Right lobe of liver (tissue), 6 donors: ENCODE measurements around the gene ZNF581. TPM values are rescaled to one million over a fixed set of nuclear protein-coding genes. Genes with fewer than 3 reads are reported as not detected.

ENCODE experiments used
- ATAC-seq, 4 donors: fragments of 200-7000 bp; cut with Tn5 transposase; one replicate each; pipeline ENCODE4 v1.9.1; 2020; ENCODE audit warnings: mild to moderate bottlenecking in 4 of 4, moderate library complexity in 4 of 4
- DNase-seq, 3 donors: peaks; one replicate each; pipeline ENCODE4 v3.0.0-alpha.2; 2020
- H3K27ac ChIP-seq, 3 donors: fragments of 200-600 bp; one replicate each; pipeline ENCODE4 v1.8.0; 2022
- H3K27me3 ChIP-seq, 2 donors: fragments of 200-600 bp; one replicate each; pipeline ENCODE4 v1.8.0; 2022
- H3K36me3 ChIP-seq, 4 donors: fragments of 200-600 bp; sonication (generic) in 1 of 4; one replicate each; pipeline versions ENCODE4 v1.5.1 to v1.8.0; 2017 to 2022; ENCODE audit warnings: control low read depth in 1 of 4
- H3K4me1 ChIP-seq, 4 donors: fragments of 200-600 bp; sonication (generic) in 1 of 4; one replicate each; pipeline versions ENCODE4 v1.5.1 to v1.8.0; 2017 to 2022; ENCODE audit warnings: control low read depth in 1 of 4
- H3K4me3 ChIP-seq, 3 donors: fragments of 200-600 bp; one replicate each; pipeline ENCODE4 v1.8.0; 2022
- H3K9me3 ChIP-seq, 4 donors: fragments of 200-600 bp; sonication (generic) in 1 of 4; one replicate each; pipeline versions ENCODE4 v1.5.1 to v1.8.0; 2017 to 2022; ENCODE audit warnings: control low read depth in 1 of 4
- CTCF ChIP-seq, 4 donors: fragments of 200-600 bp in 3 of 4; fragments of 450-650 bp in 1 of 4; IDR thresholded peaks; one replicate each; pipeline versions ENCODE4 v1.5.1 to v1.8.0; 2016 to 2022; ENCODE audit warnings: antibody characterized with exemption in 4 of 4, mild to moderate bottlenecking in 2 of 4
- POLR2A ChIP-seq: fragments of 450-650 bp; IDR thresholded peaks from one replicate; pipeline ENCODE4 v1.6.1; 2017; ENCODE audit warnings: antibody characterized with exemption, mild to moderate bottlenecking
- WGBS: methylation state at CpG from one replicate; pipeline ENCODE4 v1.1.6; 2018; ENCODE audit warnings: low coverage, low lambda C conversion rate; ENCODE audit not compliant: insufficient coverage; ENCODE audit errors: missing lambda C conversion rate; 5-methylcytosine and 5-hydroxymethylcytosine counted together
- intact Hi-C, 2 donors: fragments of 100-400 bp; cut with DNase I; formaldehyde crosslinking; loops; one replicate each; pipeline versions ENCODE4 v1.11.2 to v1.14.1; 2022
- total RNA-seq, 6 experiments: library from RNA; depleted of rRNA in 2 of 6; stranded (reverse); fragments of >200 nt in 2 of 6; fragmentation: NEBNext Ultra II Directional in 3 of 6; extraction: Animal tissue kit (Norgen Biotek cat#: 25700) in 3 of 6; gene quantifications; one replicate each; pipeline versions ENCODE4 v1.1.0 to v1.2.4, GENCODE V29; 2016 to 2023
- donor health status: DM: no; HTN: yes; CAD: no.
- donor health status: DM: no; HTN: no; CAD: no.
- donor health status: DM: no; HTN: no; CAD: no.
- donor health status: DM: no; HTN: yes; CAD: no.
- donor health status: DM: no; HTN: yes; CAD: no.

ZNF581 gene
- total RNA-seq, 6 experiments from 2014 or later = 2.7 to 7.3 (median 5.1) TPM

- TF ChIP-seq CTCF (IDR thresholded peaks at IDR 0.05) = no peak
- TF ChIP-seq POLR2A = no peak
- H3K27ac ChIP-seq = no peak overlapping the region
- H3K36me3 ChIP-seq = peaks cover 10 to 62% (median 25%) of the 10 kb centered on the region in 4 donors
- no peaks in the 10 kb centered on the region for H3K27me3 ChIP-seq
- intact Hi-C loops = no loop called here
- no peaks in the 10 kb centered on the region for H3K9me3 ChIP-seq
- ATAC-seq (no peak), DNase-seq (peak; percentile 64 to 81 (median 73))
- H3K4me1 ChIP-seq = peaks cover 0 to 6% (median 2%) of the 10 kb centered on the region in 4 donors
- no peak overlapping the region for H3K4me3 ChIP-seq
- 69% methylated on average over 11 of the region's 23 CpGs for WGBS
These were observed 27.0 kb downstream of the ZNF581 start for GRCh38 chr19:55670280-55671053.

- Histone ChIP-seq H3K27me3 (no peaks in the 10 kb centered on the region), H3K4me3 (no peak overlapping the region), H3K9me3 (no peaks in the 10 kb centered on the region), H3K4me1 (peaks cover 0 to 8% (median 3%) of the 10 kb centered on the region in 4 donors), H3K36me3 (peaks cover 10 to 57% (median 22%) of the 10 kb centered on the region in 4 donors), H3K27ac (no peak overlapping the region)
- ATAC-seq = no peak
- intact Hi-C loops = no loop called here
- WGBS = 71% methylated on average over 2 of the region's 2 CpGs
- TF ChIP-seq CTCF (IDR thresholded peaks at IDR 0.05) = no peak
- TF ChIP-seq POLR2A = no peak
- no peak for DNase-seq
These were observed 27.6 kb downstream of the ZNF581 start for GRCh38 chr19:55671054-55671378.

- Histone ChIP-seq H3K4me1 (peaks cover 0 to 22% (median 13%) of the 10 kb centered on the region in 4 donors), H3K4me3 (no peak overlapping the region), H3K36me3 (peaks cover 10 to 43% (median 17%) of the 10 kb centered on the region in 4 donors), H3K27ac (no peak overlapping the region), H3K9me3 (no peaks in the 10 kb centered on the region), H3K27me3 (no peaks in the 10 kb centered on the region)
- intact Hi-C loops = no loop called here
- TF ChIP-seq CTCF (IDR thresholded peaks at IDR 0.05) (no peak), POLR2A (no peak)
- 87% methylated on average over 5 of the region's 5 CpGs for WGBS
- DNase-seq (no peak), ATAC-seq (no peak)
These were observed 29.0 kb downstream of the ZNF581 start for GRCh38 chr19:55672418-55672817.

GRCh38 chr19:55673465-55673864 lies 30.0 kb downstream of the ZNF581 start:
- Histone ChIP-seq H3K4me1 (peaks cover 0 to 32% (median 22%) of the 10 kb centered on the region in 4 donors), H3K4me3 (no peak overlapping the region), H3K36me3 (peaks cover 10 to 35% (median 17%) of the 10 kb centered on the region in 4 donors), H3K27ac (no peak overlapping the region), H3K27me3 (no peaks in the 10 kb centered on the region), H3K9me3 (no peaks in the 10 kb centered on the region)
- ATAC-seq (no peak), DNase-seq (no peak)
- intact Hi-C loops = no loop called here
- WGBS = 0% methylated on average over 1 of the region's 9 CpGs
- TF ChIP-seq CTCF (IDR thresholded peaks at IDR 0.05) (no peak), POLR2A (no peak)
